ENCODE measurements around the gene AANAT.
"Not testable (repeated sequence)": the region's sequence is repeated elsewhere in the genome, so short reads cannot be mapped to it uniquely, and the experiment has no call there.

GRCh38 chr17:76514355-76514754 lies 47.0 kb downstream of the AANAT start:
- not testable (repeated sequence) for TF ChIP-seq CTCF (conservative IDR thresholded peaks at IDR 0.05; ENCODE audit: low read length); EZH2phosphoT487 (IDR thresholded peaks at IDR 0.05; ENCODE audit: borderline replicate concordance, low read depth, low read length)

All from OCI-LY7 (cell line).